Hepatocyte (in vitro differentiated cells): Measurements from ENCODE around the gene KARS1. TPM values are rescaled to one million over a fixed set of nuclear protein-coding genes. Genes with fewer than 3 reads are reported as not detected.

ENCODE experiments used
- DNase-seq: peaks from one replicate; pipeline ENCODE4 v3.0.0-alpha.2; 2016; ENCODE audit warnings: low spot score
- H2AFZ ChIP-seq: fragments of 200-600 bp; sonication (generic); 2 replicates; pipeline ENCODE4 v1.6.0; 2016; ENCODE audit warnings: antibody characterized with exemption, mild to moderate bottlenecking
- H3K27ac ChIP-seq: fragments of 200-600 bp; sonication (generic); 2 replicates; pipeline ENCODE4 v1.5.1; 2016; ENCODE audit warnings: mild to moderate bottlenecking
- H3K27me3 ChIP-seq: fragments of 200-600 bp; sonication (generic); 2 replicates; pipeline ENCODE4 v1.6.1; 2016
- H3K36me3 ChIP-seq: fragments of 200-600 bp; sonication (generic); replicated peaks from 2 replicates; pipeline ENCODE4 v1.5.1; 2016; ENCODE audit warnings: low read depth; ENCODE audit not compliant: insufficient read depth
- H3K4me1 ChIP-seq: fragments of 200-600 bp; sonication (generic); 2 replicates; pipeline ENCODE4 v1.5.1; 2016; ENCODE audit warnings: mild to moderate bottlenecking, moderate library complexity; ENCODE audit not compliant: insufficient read depth
- H3K4me2 ChIP-seq: fragments of 200-600 bp; sonication (generic); 2 replicates; pipeline ENCODE4 v1.6.0; 2016
- H3K4me3 ChIP-seq: fragments of 200-600 bp; sonication (generic); 2 replicates; pipeline ENCODE4 v1.5.1; 2016; ENCODE audit warnings: mild to moderate bottlenecking
- H3K79me2 ChIP-seq: fragments of 200-600 bp; sonication (generic); 2 replicates; pipeline ENCODE4 v1.6.0; 2017; ENCODE audit warnings: mild to moderate bottlenecking
- H3K9me2 ChIP-seq: fragments of 200-600 bp; sonication (generic); replicated peaks from 2 replicates; pipeline ENCODE4 v1.6.0; 2017; ENCODE audit warnings: mild to moderate bottlenecking; ENCODE audit not compliant: insufficient read depth
- H3K9me3 ChIP-seq: fragments of 200-600 bp; sonication (generic); 2 replicates; pipeline ENCODE4 v1.5.1; 2016; ENCODE audit warnings: low read depth, mild to moderate bottlenecking
- H4K20me1 ChIP-seq: fragments of 200-600 bp; sonication (generic); 2 replicates; pipeline ENCODE4 v1.6.0; 2016; ENCODE audit warnings: mild to moderate bottlenecking; ENCODE audit not compliant: insufficient read depth, poor library complexity, severe bottlenecking
- EZH2 ChIP-seq: fragments of 200-600 bp; sonication (generic); IDR thresholded peaks from 2 replicates; pipeline ENCODE4 v1.6.1; 2016; ENCODE audit warnings: antibody characterized with exemption, mild to moderate bottlenecking, borderline replicate concordance
- EZH2phosphoT487 ChIP-seq: fragments of 200-600 bp; sonication (generic); IDR thresholded peaks from one replicate; pipeline ENCODE4 v1.6.1; 2018; ENCODE audit warnings: antibody characterized with exemption, mild to moderate bottlenecking, low read depth, moderate library complexity; ENCODE audit not compliant: unreplicated experiment, severe bottlenecking
- WGBS: methylation state at CpG from one replicate; pipeline ENCODE4 v1.1.6; 2016; ENCODE audit warnings: low lambda C conversion rate; ENCODE audit errors: missing lambda C conversion rate; 5-methylcytosine and 5-hydroxymethylcytosine counted together
- polyA plus RNA-seq: library from polyadenylated mRNA; unstranded; fragments of >200 nt; fragmentation: Nextera tagmentation; extraction: Ambion mirVana; gene quantifications from 2 replicates; pipeline ENCODE4 v1.2.1, GENCODE V29; 2016
- total RNA-seq: library from RNA; depleted of rRNA; stranded (reverse); fragments of >200 nt; gene quantifications from 2 replicates; pipeline ENCODE4 v1.2.3, GENCODE V29; 2014
- TF ChIP-seq, protein P1 (sequence below): fragments of 200-600 bp; sonication (generic); IDR thresholded peaks from 2 replicates; pipeline ENCODE4 v1.5.1; 2016; ENCODE audit warnings: antibody characterized with exemption, mild to moderate bottlenecking; ENCODE audit not compliant: poor library complexity

KARS1 gene
- total and polyA plus RNA-seq, 2 experiments from 2014 or later: 112 to 120 TPM

DNA sequence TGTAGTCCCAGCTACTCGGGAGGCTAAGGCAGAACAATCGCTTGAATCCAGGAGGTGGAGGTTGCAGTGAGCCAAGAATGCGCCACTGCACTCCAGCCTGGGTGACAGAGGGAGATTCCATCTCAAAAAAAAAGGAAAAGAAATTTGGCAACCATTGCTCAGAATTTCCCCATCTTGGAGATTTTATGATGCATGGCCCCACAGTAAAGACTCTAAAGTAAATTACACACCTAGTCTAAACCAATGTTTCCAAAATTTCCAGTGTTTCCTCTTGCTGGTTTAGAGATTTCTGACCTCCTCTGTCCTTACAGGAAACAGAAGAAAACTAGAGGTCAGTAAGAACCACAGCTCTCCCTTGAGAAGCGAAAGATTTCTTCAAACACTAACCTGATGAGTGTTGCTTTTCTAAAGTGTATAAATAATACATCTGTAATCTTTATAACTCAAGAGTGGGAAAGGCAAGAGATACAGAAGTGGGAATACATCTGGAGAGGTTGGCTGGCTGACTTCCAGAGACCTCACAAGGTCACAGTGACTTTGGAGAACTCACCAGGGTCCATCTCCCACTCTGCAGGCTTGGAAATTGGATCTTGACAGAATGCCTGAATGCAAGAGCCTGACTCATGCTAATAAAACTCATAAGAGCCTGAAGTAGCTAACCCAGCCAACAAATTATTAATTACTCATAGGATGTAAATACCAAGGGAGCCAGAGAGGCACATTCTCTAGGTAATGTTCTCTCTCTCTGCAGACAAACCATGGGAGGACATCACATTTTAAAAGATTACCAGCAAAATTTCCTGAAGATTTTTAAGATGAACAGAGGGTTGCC lies 33.2 kb downstream of the KARS1 start:
- 99% methylated on average over 4 of the region's 4 CpGs for WGBS
- no peaks in the 10 kb centered on the region for H3K79me2 ChIP-seq
- no peaks in the 10 kb centered on the region for H3K4me1 ChIP-seq
- H3K27me3 ChIP-seq: no peaks in the 10 kb centered on the region
- no peaks in the 10 kb centered on the region for H3K9me2 ChIP-seq
- no peak overlapping the region for H3K27ac ChIP-seq
- H3K36me3 ChIP-seq: no peaks in the 10 kb centered on the region
- TF ChIP-seq, protein P1, sequence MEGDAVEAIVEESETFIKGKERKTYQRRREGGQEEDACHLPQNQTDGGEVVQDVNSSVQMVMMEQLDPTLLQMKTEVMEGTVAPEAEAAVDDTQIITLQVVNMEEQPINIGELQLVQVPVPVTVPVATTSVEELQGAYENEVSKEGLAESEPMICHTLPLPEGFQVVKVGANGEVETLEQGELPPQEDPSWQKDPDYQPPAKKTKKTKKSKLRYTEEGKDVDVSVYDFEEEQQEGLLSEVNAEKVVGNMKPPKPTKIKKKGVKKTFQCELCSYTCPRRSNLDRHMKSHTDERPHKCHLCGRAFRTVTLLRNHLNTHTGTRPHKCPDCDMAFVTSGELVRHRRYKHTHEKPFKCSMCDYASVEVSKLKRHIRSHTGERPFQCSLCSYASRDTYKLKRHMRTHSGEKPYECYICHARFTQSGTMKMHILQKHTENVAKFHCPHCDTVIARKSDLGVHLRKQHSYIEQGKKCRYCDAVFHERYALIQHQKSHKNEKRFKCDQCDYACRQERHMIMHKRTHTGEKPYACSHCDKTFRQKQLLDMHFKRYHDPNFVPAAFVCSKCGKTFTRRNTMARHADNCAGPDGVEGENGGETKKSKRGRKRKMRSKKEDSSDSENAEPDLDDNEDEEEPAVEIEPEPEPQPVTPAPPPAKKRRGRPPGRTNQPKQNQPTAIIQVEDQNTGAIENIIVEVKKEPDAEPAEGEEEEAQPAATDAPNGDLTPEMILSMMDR: no peak
- TF ChIP-seq EZH2phosphoT487: no peak
- no peak for TF ChIP-seq EZH2
- H3K4me2 ChIP-seq: no peak overlapping the region
- no peaks in the 10 kb centered on the region for H4K20me1 ChIP-seq
- no peak for DNase-seq
- H2AFZ ChIP-seq: no peak overlapping the region
- H3K9me3 ChIP-seq: no peaks in the 10 kb centered on the region
- H3K4me3 ChIP-seq: no peak overlapping the region

DNA sequence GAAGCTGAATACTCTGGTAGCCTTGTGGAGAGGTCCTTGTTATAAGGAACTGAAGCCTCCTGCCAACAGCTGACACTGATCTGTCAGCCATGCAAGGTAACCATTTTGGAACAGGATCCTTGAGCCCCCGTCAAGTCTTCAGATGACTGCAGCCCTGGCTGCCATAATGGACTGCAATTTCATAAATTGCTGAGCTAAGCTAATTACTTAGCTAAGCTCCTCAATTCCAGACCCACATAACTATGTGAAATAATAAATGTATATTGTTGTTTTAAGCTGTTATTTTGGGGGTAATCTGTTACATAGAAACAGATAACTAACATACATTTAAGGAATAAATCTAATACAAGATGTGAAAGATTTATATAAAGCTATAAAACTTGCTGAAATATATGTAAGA lies 41.0 kb downstream of the KARS1 start:
- H3K4me2 ChIP-seq: no peak overlapping the region
- H3K36me3 ChIP-seq: no peaks in the 10 kb centered on the region
- H3K79me2 ChIP-seq: no peaks in the 10 kb centered on the region
- no peak overlapping the region for H3K27ac ChIP-seq
- TF ChIP-seq EZH2phosphoT487: no peak
- TF ChIP-seq, protein P1: no peak
- no peak for TF ChIP-seq EZH2
- no peaks in the 10 kb centered on the region for H3K4me1 ChIP-seq
- WGBS: 94% methylated on average over 1 of the region's 1 CpG
- H3K9me2 ChIP-seq: no peaks in the 10 kb centered on the region
- no peaks in the 10 kb centered on the region for H3K27me3 ChIP-seq
- no peak for DNase-seq
- no peak overlapping the region for H3K4me3 ChIP-seq
- no peaks in the 10 kb centered on the region for H3K9me3 ChIP-seq
- H2AFZ ChIP-seq: no peak overlapping the region
- no peaks in the 10 kb centered on the region for H4K20me1 ChIP-seq

- no peaks in the 10 kb centered on the region for H3K36me3 ChIP-seq
- WGBS: 95% methylated on average over 4 of the region's 4 CpGs
Observed at GRCh38 chr16:75603241-75603640, 44.2 kb downstream of the KARS1 start.

More at GRCh38 chr16:75603241-75603640, 44.2 kb downstream of the KARS1 start:
- Histone ChIP-seq H3K79me2 (no peaks in the 10 kb centered on the region), H3K9me3 (no peaks in the 10 kb centered on the region), H3K4me3 (no peak overlapping the region), H3K9me2 (no peaks in the 10 kb centered on the region), H3K27ac (no peak overlapping the region), H4K20me1 (no peaks in the 10 kb centered on the region), H2AFZ (no peak overlapping the region), H3K27me3 (no peaks in the 10 kb centered on the region), H3K4me1 (no peaks in the 10 kb centered on the region), H3K4me2 (no peak overlapping the region)
- TF ChIP-seq, protein P1: no peak
- TF ChIP-seq EZH2: no peak
- no peak for TF ChIP-seq EZH2phosphoT487
- no peak for DNase-seq
